AG04450 (cell line): ENCODE data around the gene SCN2B. TPM values are rescaled to one million over a fixed set of nuclear protein-coding genes. Genes with fewer than 3 reads are reported as not detected.

Source experiments
- CTCF ChIA-PET: fragments of 300-600, 350-600 bp; formaldehyde crosslinking; extraction: SDS; loops from one replicate; lab custom pipeline; 2022; ENCODE audit warnings: antibody characterized with exemption, inconsistent platforms; lab: Charles Lee
- POLR2A ChIA-PET: fragments of 350-600 bp; formaldehyde crosslinking; extraction: SDS; loops from one replicate; lab custom pipeline; 2021; ENCODE audit warnings: antibody characterized with exemption, inconsistent platforms; lab: Yijun Ruan, JAX
- DNase-seq: peaks from one replicate; pipeline ENCODE4 v3.0.0-alpha.2; 2011; ENCODE audit warnings: low read depth, low spot score
- H3K27ac ChIP-seq: one replicate; pipeline ENCODE4 v1.5.1; 2012; ENCODE audit warnings: low read depth, low read length, control low read depth
- H3K27me3 ChIP-seq: one replicate; pipeline ENCODE4 v1.6.0; 2012; ENCODE audit warnings: low read length; ENCODE audit not compliant: control insufficient read depth, insufficient read depth
- H3K4me3 ChIP-seq: 2 replicates; pipeline ENCODE4 v1.5.1; 2011; ENCODE audit warnings: mild to moderate bottlenecking, low read depth, low read length, control low read depth
- H3K9me3 ChIP-seq: 2 replicates; pipeline ENCODE4 v1.5.1; 2012; ENCODE audit warnings: low read length; ENCODE audit not compliant: control insufficient read depth, insufficient read depth
- CTCF ChIP-seq: IDR thresholded peaks from 2 replicates; pipeline ENCODE4 v1.5.1; 2011; ENCODE audit warnings: low read depth, low read length, control low read depth, inconsistent platforms
- polyA plus RNA-seq: library from polyadenylated mRNA; depleted of rRNA; stranded (reverse); fragments of >200 nt; gene quantifications from 2 replicates; pipeline ENCODE4 v1.2.3, GENCODE V29; 2011

Gene SCN2B
- polyA plus RNA-seq, 1 experiment: 0.01 TPM

- Histone ChIP-seq H3K4me3 (no peak overlapping the region), H3K27ac (no peak overlapping the region), H3K9me3 (no peaks in the 10 kb centered on the region), H3K27me3 (peaks cover 9% of the 10 kb centered on the region)
- CTCF ChIA-PET: interaction anchor here (1.2 kb wide), 1 partner anchor 24 kb away, joined by 10 read pairs; no protein-coding TSS in a partner anchor
- POLR2A ChIA-PET: no interaction called here
- DNase-seq: no peak
- TF ChIP-seq CTCF: no peak
These were observed 46.0 kb upstream of the SCN2B start for GRCh38 chr11:118222437-118222836.

- no peak for DNase-seq
- Histone ChIP-seq H3K4me3 (no peak overlapping the region), H3K27me3 (peaks cover 11% of the 10 kb centered on the region), H3K9me3 (no peaks in the 10 kb centered on the region), H3K27ac (no peak overlapping the region)
- CTCF ChIA-PET: no interaction called here
- no peak for TF ChIP-seq CTCF
- POLR2A ChIA-PET: no interaction called here
These were observed 45.0 kb upstream of the SCN2B start for GRCh38 chr11:118221419-118221818.

DNA sequence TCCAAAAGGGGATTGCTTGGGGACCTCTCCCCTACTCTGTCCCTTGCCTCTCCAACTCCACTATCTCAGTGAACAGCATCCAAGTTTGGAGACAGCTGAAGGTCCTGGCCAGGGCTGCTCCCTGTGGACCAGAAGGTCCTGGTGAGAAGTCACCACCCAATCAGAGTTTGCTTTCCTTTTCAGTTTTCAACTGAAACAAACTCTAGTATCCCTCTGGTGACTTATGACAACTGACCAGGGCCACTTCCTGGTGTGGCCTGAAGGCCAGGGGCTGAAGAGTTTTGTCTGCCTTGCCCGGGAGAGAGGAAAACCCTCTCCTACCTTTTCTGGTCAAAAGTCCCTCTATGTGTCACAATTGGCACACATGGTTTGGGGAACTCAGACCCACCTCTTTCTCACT, 43.3 kb upstream of the SCN2B start:
- CTCF ChIA-PET: no interaction called here
- no peak overlapping the region for H3K4me3 ChIP-seq
- no peak overlapping the region for H3K27ac ChIP-seq
- TF ChIP-seq CTCF: no peak
- H3K27me3 ChIP-seq: peaks cover 10% of the 10 kb centered on the region
- POLR2A ChIA-PET: no interaction called here
- no peaks in the 10 kb centered on the region for H3K9me3 ChIP-seq
- DNase-seq: no peak

- no peaks in the 10 kb centered on the region for H3K9me3 ChIP-seq
- H3K27ac ChIP-seq: no peak overlapping the region
- TF ChIP-seq CTCF: no peak
- peaks cover 8% of the 10 kb centered on the region for H3K27me3 ChIP-seq
- no peak for DNase-seq
- ChIA-PET POLR2A (no interaction called here), CTCF (no interaction called here)
- no peak overlapping the region for H3K4me3 ChIP-seq
These were observed 42.8 kb upstream of the SCN2B start for GRCh38 chr11:118219244-118219643.

- no peak overlapping the region for H3K27ac ChIP-seq
- CTCF ChIA-PET: interaction anchor here (2.2 kb wide), 1 partner anchor 19 kb away, joined by 7 read pairs; no protein-coding TSS in a partner anchor
- H3K9me3 ChIP-seq: no peaks in the 10 kb centered on the region
- TF ChIP-seq CTCF: no peak
- DNase-seq: no peak
- H3K4me3 ChIP-seq: no peak overlapping the region
- peaks cover 8% of the 10 kb centered on the region for H3K27me3 ChIP-seq
- POLR2A ChIA-PET: no interaction called here
These were observed 41.1 kb upstream of the SCN2B start for GRCh38 chr11:118217575-118217974.
